HepG2 (cell line): ENCODE measurements around the gene DCAF6. TPM values are rescaled to one million over a fixed set of nuclear protein-coding genes. Genes with fewer than 3 reads are reported as not detected.

Source experiments
- CCDC6 ChIP-seq: sonication (generic); formaldehyde crosslinking; IDR thresholded peaks from 2 replicates; pipeline ENCODE4 v1.8.1; 2022; ENCODE audit warnings: mild to moderate bottlenecking, missing genetic modification reagents, moderate library complexity
- CEBPZ ChIP-seq: IDR thresholded peaks from 2 replicates; pipeline ENCODE4 v1.6.1; 2012; ENCODE audit warnings: low read length, improper control_type of control experiment
- DMTF1 ChIP-seq: sonication (generic); formaldehyde crosslinking; IDR thresholded peaks from 2 replicates; pipeline ENCODE4 v1.4.0; 2020; ENCODE audit warnings: mild to moderate bottlenecking, missing genetic modification reagents
- ELF3 ChIP-seq: IDR thresholded peaks from 2 replicates; pipeline ENCODE4 v1.6.1; 2016; ENCODE audit warnings: missing genetic modification reagents, missing compliant biosample characterization
- GMEB2 ChIP-seq: IDR thresholded peaks from 2 replicates; pipeline ENCODE4 v1.6.1; 2016; ENCODE audit warnings: missing biosample characterization, missing genetic modification reagents, low read depth
- HINFP ChIP-seq: sonication (generic); formaldehyde crosslinking; IDR thresholded peaks from 2 replicates; pipeline ENCODE4 v1.4.0; 2020; ENCODE audit warnings: low read depth, mild to moderate bottlenecking, missing genetic modification reagents
- NFATC3 ChIP-seq: sonication (generic); formaldehyde crosslinking; IDR thresholded peaks from 2 replicates; pipeline ENCODE4 v1.5.1; 2020; ENCODE audit warnings: mild to moderate bottlenecking, missing genetic modification reagents
- RARG ChIP-seq: sonication (generic); formaldehyde crosslinking; IDR thresholded peaks from 2 replicates; pipeline ENCODE4 v1.4.0; 2020; ENCODE audit warnings: low read depth, mild to moderate bottlenecking, missing genetic modification reagents
- RBFOX2 ChIP-seq: fragments of 200-400 bp; formaldehyde crosslinking; IDR thresholded peaks from 2 replicates; pipeline ENCODE4 v1.6.1; 2017; ENCODE audit warnings: low read depth, mild to moderate bottlenecking, low read length
- SETDB1 ChIP-seq: sonication (generic); formaldehyde crosslinking; IDR thresholded peaks from 2 replicates; pipeline ENCODE4 v1.5.1; 2020; ENCODE audit warnings: missing genetic modification reagents, mild to moderate bottlenecking, borderline replicate concordance
- SPEN ChIP-seq: sonication (generic); formaldehyde crosslinking; IDR thresholded peaks from 2 replicates; pipeline ENCODE4 v1.5.1; 2020; ENCODE audit warnings: low read depth, mild to moderate bottlenecking, missing genetic modification reagents
- STAT5B ChIP-seq: sonication (generic); formaldehyde crosslinking; IDR thresholded peaks from 2 replicates; pipeline ENCODE4 v1.4.0; 2020; ENCODE audit warnings: missing genetic modification reagents
- ZNF18 ChIP-seq: sonication (generic); formaldehyde crosslinking; IDR thresholded peaks from 2 replicates; pipeline ENCODE4 v1.8.0; 2022; ENCODE audit warnings: mild to moderate bottlenecking, missing genetic modification reagents; ENCODE audit not compliant: insufficient replicate concordance
- ZNF207 ChIP-seq: fragments of 450-650 bp; IDR thresholded peaks from 2 replicates; pipeline ENCODE4 v1.6.1; 2016; ENCODE audit warnings: antibody characterized with exemption, borderline replicate concordance
- ZNF329 ChIP-seq: sonication (generic); formaldehyde crosslinking; IDR thresholded peaks from 2 replicates; pipeline ENCODE4 v1.9.0; 2021; ENCODE audit warnings: low read depth, mild to moderate bottlenecking, missing genetic modification reagents
- ZNF382 ChIP-seq: sonication (generic); formaldehyde crosslinking; IDR thresholded peaks from 2 replicates; pipeline ENCODE4 v1.5.0; 2020; ENCODE audit warnings: missing genetic modification reagents, mild to moderate bottlenecking, borderline replicate concordance
- ZNF441 ChIP-seq: sonication (generic); formaldehyde crosslinking; IDR thresholded peaks from 2 replicates; pipeline ENCODE4 v1.7.0; 2021; ENCODE audit warnings: missing genetic modification reagents, borderline replicate concordance
- ZNF816 ChIP-seq: sonication (generic); formaldehyde crosslinking; IDR thresholded peaks from 2 replicates; pipeline ENCODE4 v1.8.0; 2022; ENCODE audit warnings: missing genetic modification reagents, mild to moderate bottlenecking, borderline replicate concordance
- polyA plus RNA-seq, 8 experiments: library from polyadenylated mRNA; depleted of rRNA in 3 of 8; stranded (reverse) in 7 of 8; unstranded in 1 of 8; fragments of >200 nt; fragmentation: Illumina TruSeq in 4 of 8; extraction: Trizol in 4 of 8; gene quantifications; 2 replicates each; pipeline versions ENCODE4 v1.2.1 to v1.2.3, GENCODE V29; 2011 to 2016; ENCODE audit warnings: low read depth in 4 of 8, missing spikeins in 1 of 8, mixed read lengths in 1 of 8; ENCODE audit not compliant: insufficient read depth in 1 of 8
- total RNA-seq, 5 experiments: library from RNA; depleted of rRNA; stranded (reverse); fragments of >200 nt; fragmentation: Illumina TruSeq; extraction: Trizol; gene quantifications; 2 replicates each; pipeline ENCODE4 v1.2.3, GENCODE V29; 2016; ENCODE audit warnings: low read depth in 1 of 5

Gene DCAF6
- total and polyA plus RNA-seq, 2 of the 13 experiments (the other 11 are each of a cell fraction or from before 2014, with no cell fraction given): 24.7 to 33.7 TPM

GRCh38 chr1:167935216-167936067, 1.0 kb upstream of the DCAF6 start (continued):
- TF ChIP-seq HINFP (CRISPR knock-in tag) (no peak), CCDC6 (CRISPR knock-in tag) (peak; percentile 82; the same call in 1 of the 2 replicates), DMTF1 (CRISPR knock-in tag) (no peak), ZNF441 (CRISPR knock-in tag) (0 out of 2 replicates have a peak, but pooled peaks have one; percentile 31), NFATC3 (no peak), RARG (no peak), ZNF18 (no peak), ZNF329 (peak; percentile 38; the same call in 1 of the 2 replicates), RBFOX2 (no peak; the same call in 1 of the 2 replicates), ZNF816 (CRISPR knock-in tag) (peak; percentile 54; the same call in 1 of the 2 replicates), GMEB2 (CRISPR knock-in tag) (no peak), SETDB1 (CRISPR knock-in tag) (no peak), ZNF207 (no peak), ZNF382 (CRISPR knock-in tag) (no peak), SPEN (peak; percentile 49; the same call in 1 of the 2 replicates), CEBPZ (no peak), STAT5B (no peak), ELF3 (CRISPR knock-in tag) (no peak)
